A673 (cell line): Measurements from ENCODE around the gene SCGB3A2. TPM values are rescaled to one million over a fixed set of nuclear protein-coding genes. Genes with fewer than 3 reads are reported as not detected.

ENCODE experiments used
- BruUV-seq: library from RNA; stranded (reverse); fragments of 400-500 nt; replicated peaks from 2 replicates; lab custom pipeline; 2021; lab: Mats Ljungman, UMichigan
- CTCF ChIA-PET: fragments of 300-600 bp; sonication (Branson Sonifier 250); formaldehyde crosslinking; loops from one replicate; lab custom pipeline; 2022; ENCODE audit warnings: antibody characterized with exemption; lab: Charles Lee
- POLR2A ChIA-PET: fragments of 300-600 bp; sonication (Branson Sonifier 250); formaldehyde crosslinking; loops from one replicate; lab custom pipeline; 2022; ENCODE audit warnings: antibody characterized with exemption; ENCODE audit not compliant: low non-redundant PET; lab: Charles Lee
- DNase-seq: peaks from one replicate; pipeline ENCODE4 v3.0.0-alpha.2; 2015; ENCODE audit warnings: low spot score
- H3K27ac ChIP-seq: fragments of 200-600 bp; sonication (generic); 2 replicates; pipeline ENCODE4 v1.5.1; 2016; ENCODE audit warnings: mixed run types, low read depth, mild to moderate bottlenecking, mixed read lengths, antibody characterized with exemption, low read length; ENCODE audit not compliant: poor library complexity, severe bottlenecking
- H3K27me3 ChIP-seq: fragments of 200-600 bp; sonication (generic); replicated peaks from 2 replicates; pipeline ENCODE4 v1.6.1; 2017; ENCODE audit warnings: mixed run types, low read depth, mild to moderate bottlenecking, mixed read lengths, antibody characterized with exemption, low read length; ENCODE audit not compliant: insufficient read depth, poor library complexity
- H3K36me3 ChIP-seq: fragments of 200-600 bp; sonication (generic); 2 replicates; pipeline ENCODE4 v1.6.1; 2016; ENCODE audit warnings: mixed run types, mild to moderate bottlenecking, mixed read lengths, antibody characterized with exemption, low read length; ENCODE audit not compliant: insufficient read depth, poor library complexity, severe bottlenecking
- H3K4me1 ChIP-seq: fragments of 200-600 bp; sonication (generic); 2 replicates; pipeline ENCODE4 v1.6.1; 2017; ENCODE audit warnings: mixed run types, mild to moderate bottlenecking, mixed read lengths, antibody characterized with exemption, low read length; ENCODE audit not compliant: insufficient read depth, poor library complexity, severe bottlenecking
- H3K4me3 ChIP-seq: fragments of 200-600 bp; sonication (generic); 2 replicates; pipeline ENCODE4 v1.5.1; 2016; ENCODE audit warnings: low read depth, mixed run types, mild to moderate bottlenecking, mixed read lengths, low read length; ENCODE audit not compliant: poor library complexity, severe bottlenecking
- H3K9me3 ChIP-seq: fragments of 200-600 bp; sonication (generic); 2 replicates; pipeline ENCODE4 v1.6.1; 2016; ENCODE audit warnings: mixed run types, low read depth, mild to moderate bottlenecking, mixed read lengths, antibody characterized with exemption, low read length; ENCODE audit not compliant: poor library complexity, severe bottlenecking
- CTCF ChIP-seq: fragments of 300-800, 200-600 bp; sonication (generic); conservative IDR thresholded peaks from 2 replicates; pipeline ENCODE4 v1.5.1; 2017; ENCODE audit warnings: low read depth, mild to moderate bottlenecking, antibody characterized with exemption, low read length, moderate library complexity, mixed read lengths
- EZH2 ChIP-seq: fragments of 200-600 bp; sonication (generic); IDR thresholded peaks from 2 replicates; pipeline ENCODE4 v1.6.1; 2017; ENCODE audit warnings: borderline replicate concordance, low read depth, mild to moderate bottlenecking, mixed read lengths, antibody characterized with exemption, low read length; ENCODE audit not compliant: poor library complexity, severe bottlenecking
- intact Hi-C: fragments of 100-400 bp; cut with micrococcal nuclease; formaldehyde crosslinking; loops from one replicate; pipeline ENCODE4 v1.10.0; 2022; ENCODE audit not compliant: unreplicated experiment
- total RNA-seq: library from RNA; stranded (reverse); gene quantifications from 2 replicates; pipeline ENCODE4 v1.2.3, GENCODE V29; 2021

The SCGB3A2 gene
- total RNA-seq, 1 experiment from 2014 or later: not detected

- TF ChIP-seq CTCF (no peak), EZH2 (no peak)
- H3K27ac ChIP-seq: no peak overlapping the region
- H3K27me3 ChIP-seq: no peaks in the 10 kb centered on the region
- intact Hi-C loops: no loop called here
- ChIA-PET CTCF (no interaction called here), POLR2A (no interaction called here)
- H3K9me3 ChIP-seq: no peaks in the 10 kb centered on the region
- no peaks in the 10 kb centered on the region for H3K4me1 ChIP-seq
- no peak for DNase-seq
- no peaks in the 10 kb centered on the region for H3K36me3 ChIP-seq
- H3K4me3 ChIP-seq: no peak overlapping the region
- no TSS peak for BruUV-seq
These were observed 35.3 kb downstream of the SCGB3A2 start for GRCh38 chr5:147913786-147914185.

- ChIA-PET POLR2A (interaction anchor here (0.6 kb wide), 1 partner anchor 186 kb away, joined by 3 read pairs; no protein-coding TSS in a partner anchor), CTCF (no interaction called here)
- no peaks in the 10 kb centered on the region for H3K27me3 ChIP-seq
- H3K9me3 ChIP-seq: no peaks in the 10 kb centered on the region
- DNase-seq: no peak
- no peaks in the 10 kb centered on the region for H3K36me3 ChIP-seq
- no peak overlapping the region for H3K27ac ChIP-seq
- no peaks in the 10 kb centered on the region for H3K4me1 ChIP-seq
- BruUV-seq: no TSS peak
- no peak overlapping the region for H3K4me3 ChIP-seq
- no peak for TF ChIP-seq EZH2
- TF ChIP-seq CTCF: no peak
- intact Hi-C loops: no loop called here
These were observed 39.7 kb downstream of the SCGB3A2 start for GRCh38 chr5:147918101-147918685.

GRCh38 chr5:147918899-147919298 lies 40.4 kb downstream of the SCGB3A2 start:
- BruUV-seq: no TSS peak
- POLR2A ChIA-PET: interaction anchor here (0.6 kb wide), 1 partner anchor 185 kb away, joined by 3 read pairs; no protein-coding TSS in a partner anchor
- no peak for DNase-seq
- no peak for TF ChIP-seq CTCF
- no peak for TF ChIP-seq EZH2
- Histone ChIP-seq H3K9me3 (no peaks in the 10 kb centered on the region), H3K36me3 (no peaks in the 10 kb centered on the region), H3K27ac (no peak overlapping the region), H3K4me1 (no peaks in the 10 kb centered on the region), H3K27me3 (no peaks in the 10 kb centered on the region), H3K4me3 (no peak overlapping the region)
- intact Hi-C loops: no loop called here
- CTCF ChIA-PET: no interaction called here
